Sigmoid colon (tissue), 4 donors: Measurements from ENCODE around the gene CTAGE8.
"Not testable (repeated sequence)": the region's sequence is repeated elsewhere in the genome, so short reads cannot be mapped to it uniquely, and the experiment has no call there.

ENCODE experiments used
- POLR2A ChIP-seq, 2 donors: fragments of 450-650 bp; IDR thresholded peaks; one replicate each; pipeline ENCODE4 v1.6.1; 2016; ENCODE audit warnings: antibody characterized with exemption in 2 of 2, mild to moderate bottlenecking in 2 of 2, moderate library complexity in 2 of 2
- POLR2AphosphoS5 ChIP-seq, 4 donors: sonication (generic); formaldehyde crosslinking; IDR thresholded peaks; one replicate each; pipeline ENCODE4 v1.6.1; 2017; ENCODE audit warnings: antibody characterized with exemption in 4 of 4

GRCh38 chr7:144246967-144247366, 22.1 kb downstream of the CTAGE8 start:
- TF ChIP-seq POLR2A, POLR2AphosphoS5 (IDR thresholded peaks at IDR 0.05): not testable (repeated sequence)
